Measurements from ENCODE around the gene TMEM217.

- no peak for TF ChIP-seq POLR2A (IDR thresholded peaks at IDR 0.05; ENCODE audit: low read depth, low read length)
- no peak for TF ChIP-seq TAF1 (IDR thresholded peaks at IDR 0.05; ENCODE audit: low read depth, low read length)
These were observed 11.2 kb upstream of the TMEM217 start for GRCh38 chr6:37269105-37269504.

All from GM12891 (cell line).